ENCODE measurements around the gene EIF3L.

The EIF3L gene

DNA sequence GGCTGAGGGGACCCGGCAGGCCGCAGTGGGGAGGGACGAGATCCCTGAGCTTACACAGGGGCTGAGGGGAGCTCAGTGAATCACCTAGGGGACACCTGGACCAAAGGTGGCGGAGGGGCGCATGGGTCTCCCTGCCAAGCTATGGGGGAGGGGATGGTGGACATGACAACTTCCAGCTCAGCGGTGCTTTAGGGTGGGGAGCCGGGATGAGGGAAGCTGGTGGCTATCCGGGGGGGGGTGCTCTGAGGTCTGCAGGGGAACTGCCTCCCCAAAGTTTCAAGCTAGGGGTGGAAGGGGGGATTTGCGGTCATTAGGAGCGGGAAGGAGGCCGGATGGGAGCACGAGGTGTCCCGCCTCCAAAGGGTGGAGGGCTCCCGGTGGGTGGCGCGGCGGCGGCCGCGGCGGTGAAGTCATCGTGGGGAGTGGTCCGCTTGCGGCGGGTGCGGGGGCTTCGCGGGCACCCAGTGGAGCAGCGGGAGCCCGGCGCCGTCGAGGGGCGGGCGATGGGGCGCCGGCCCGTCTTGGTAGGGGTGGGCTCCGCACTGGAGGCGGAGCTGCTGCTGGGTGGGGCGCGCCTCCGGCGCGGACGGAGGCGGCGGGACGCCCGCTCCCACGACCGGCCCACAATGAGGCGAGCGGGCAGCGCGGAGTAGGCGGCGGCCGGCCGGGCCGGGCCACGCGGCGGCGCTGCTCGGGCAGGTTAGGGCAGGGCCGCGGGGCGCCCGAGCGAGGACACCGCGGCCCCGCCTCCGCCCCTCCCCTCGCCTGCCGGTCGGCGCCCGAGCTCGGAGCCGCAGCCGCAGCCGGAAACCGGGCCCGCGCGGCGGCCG, 56.5 kb downstream of the EIF3L start, which contains the start of gene MICALL1:
Gene MICALL1, plus strand, starts transcription at position 764 of the 830 bp plus-strand sequence. CDS start 126 bp downstream, outside the sequence.
- Histone ChIP-seq H3K27me3 (ENCODE audit: control insufficient read depth, insufficient read depth, low read length) (no peaks in the 10 kb centered on the region), H3K4me1 (ENCODE audit: control insufficient read depth, insufficient read depth, low read length) (peaks cover 22% of the 10 kb centered on the region), H3K36me3 (ENCODE audit: control insufficient read depth, insufficient read depth, low read length) (no peaks in the 10 kb centered on the region), H3K4me3 (ENCODE audit: low read length) (peak within 1 kb of the TSS; percentile 73), H3K27ac (ENCODE audit: low read depth, low read length) (peak within 1 kb of the TSS; percentile 90), H3K9ac (ENCODE audit: low read length) (peak within 1 kb of the TSS; percentile 78)

DNA sequence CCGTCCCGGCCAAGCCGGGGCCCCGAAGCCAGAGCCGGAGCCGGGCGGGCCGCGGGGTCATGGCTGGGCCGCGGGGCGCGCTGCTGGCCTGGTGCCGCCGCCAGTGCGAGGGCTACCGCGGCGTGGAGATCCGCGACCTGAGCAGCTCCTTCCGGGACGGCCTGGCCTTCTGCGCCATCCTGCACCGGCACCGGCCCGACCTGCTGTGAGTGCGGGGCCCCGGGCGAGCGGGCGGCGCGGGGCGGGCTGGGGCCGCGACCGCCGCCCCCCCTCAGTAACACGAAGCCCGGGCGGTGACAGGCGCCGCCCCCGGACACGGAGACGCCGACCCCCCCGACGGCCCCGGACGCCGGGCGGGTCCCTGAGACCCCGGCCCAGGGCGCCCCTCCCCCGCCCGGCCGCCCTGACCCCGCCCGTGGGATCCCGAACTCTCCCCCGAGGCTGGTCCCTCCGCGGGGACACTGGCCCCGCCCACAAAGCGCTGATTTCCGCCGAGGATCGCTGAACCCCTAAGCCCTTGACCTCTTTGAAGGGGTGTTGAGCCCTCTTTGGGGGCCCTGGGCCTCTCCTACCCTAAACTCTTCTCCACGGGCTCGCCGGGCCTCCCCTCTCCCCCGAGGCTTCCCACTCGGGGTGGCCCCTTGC, 57.3 kb downstream of the EIF3L start:
- H3K27me3 ChIP-seq (ENCODE audit: control insufficient read depth, insufficient read depth, low read length): no peaks in the 10 kb centered on the region
- H3K4me1 ChIP-seq (ENCODE audit: control insufficient read depth, insufficient read depth, low read length): peaks cover 27% of the 10 kb centered on the region
- H3K9ac ChIP-seq (ENCODE audit: low read length): peak overlapping the region; percentile 78
- H3K4me3 ChIP-seq (ENCODE audit: low read length): peak overlapping the region; percentile 73
- H3K27ac ChIP-seq (ENCODE audit: low read depth, low read length): peak overlapping the region; percentile 90
- no peaks in the 10 kb centered on the region for H3K36me3 ChIP-seq (ENCODE audit: control insufficient read depth, insufficient read depth, low read length)

DNA sequence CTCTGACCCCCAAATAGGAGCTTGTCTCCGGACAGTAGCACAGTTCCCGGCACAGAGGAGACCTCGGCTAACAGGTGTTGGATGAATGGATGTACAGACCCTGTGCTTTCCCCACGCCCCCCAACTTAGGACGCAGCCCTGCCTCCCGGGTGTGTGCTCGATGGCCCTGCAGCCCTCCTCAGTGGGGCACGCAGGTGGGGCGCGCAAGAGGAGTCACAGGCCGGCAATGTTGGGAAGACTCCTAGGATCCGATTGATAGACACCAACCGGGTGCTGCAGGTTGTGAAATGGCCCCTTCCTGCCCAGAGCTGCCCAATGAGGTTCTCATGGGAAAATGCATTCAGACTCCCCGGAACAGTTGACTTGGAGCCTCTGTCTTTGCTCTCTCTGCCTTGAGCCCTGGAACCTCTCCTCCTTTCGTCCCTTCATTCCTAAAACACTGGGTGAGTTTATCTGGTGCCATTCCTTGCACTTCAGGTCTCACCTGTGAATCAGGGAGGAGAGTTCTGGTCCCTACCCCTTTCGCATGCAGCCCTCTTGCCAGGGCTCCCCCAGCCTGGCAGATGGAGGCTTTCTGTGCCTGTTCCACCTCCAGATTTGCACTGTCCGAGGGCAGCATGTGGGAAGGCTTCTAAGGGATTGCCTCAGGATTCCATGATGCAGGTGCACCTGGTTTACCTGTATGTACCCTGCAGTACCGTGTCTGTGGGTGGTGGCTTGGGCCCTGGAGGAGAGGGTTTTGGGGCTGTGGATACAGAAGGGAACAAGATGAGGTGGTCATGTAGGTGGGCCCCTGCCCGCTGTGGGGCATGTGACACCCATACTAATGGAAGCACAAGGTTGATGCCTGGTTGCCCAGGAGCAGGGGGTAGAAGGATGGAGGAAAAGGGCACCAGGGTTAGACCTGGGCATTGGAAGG, 58.1 kb downstream of the EIF3L start:
- H3K4me3 ChIP-seq (ENCODE audit: low read length): peak overlapping the region; percentile 73
- peaks cover 3% of the 10 kb centered on the region for H3K36me3 ChIP-seq (ENCODE audit: control insufficient read depth, insufficient read depth, low read length)
- peak overlapping the region; percentile 78 for H3K9ac ChIP-seq (ENCODE audit: low read length)
- H3K27me3 ChIP-seq (ENCODE audit: control insufficient read depth, insufficient read depth, low read length): no peaks in the 10 kb centered on the region
- peaks cover 33% of the 10 kb centered on the region for H3K4me1 ChIP-seq (ENCODE audit: control insufficient read depth, insufficient read depth, low read length)
- H3K27ac ChIP-seq (ENCODE audit: low read depth, low read length): peak overlapping the region; percentile 90

DNA sequence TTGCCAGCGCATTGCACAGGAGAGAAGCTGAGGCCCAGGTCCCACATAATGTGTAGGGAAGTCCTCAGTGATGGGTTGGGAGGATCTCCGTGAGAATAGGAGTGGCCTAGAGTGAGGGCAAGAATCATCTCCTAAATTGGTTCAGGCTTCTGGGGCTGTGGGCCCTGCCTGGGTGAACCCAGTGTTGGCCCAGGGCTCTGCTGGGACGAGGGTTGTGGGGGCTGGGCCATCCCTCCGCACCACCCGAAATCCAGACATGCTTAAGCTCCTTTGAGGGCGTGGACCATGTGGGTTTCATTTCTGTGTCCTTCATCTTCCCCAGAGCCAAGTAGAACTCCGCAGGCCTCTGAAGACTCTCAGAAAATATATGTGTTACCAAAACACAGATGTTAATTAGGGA, 60.5 kb downstream of the EIF3L start:
- Histone ChIP-seq H3K4me1 (ENCODE audit: control insufficient read depth, insufficient read depth, low read length) (peaks cover 34% of the 10 kb centered on the region), H3K9ac (ENCODE audit: low read length) (no peak overlapping the region), H3K27ac (ENCODE audit: low read depth, low read length) (peak overlapping the region; percentile 90), H3K36me3 (ENCODE audit: control insufficient read depth, insufficient read depth, low read length) (peaks cover 12% of the 10 kb centered on the region), H3K4me3 (ENCODE audit: low read length) (no peak overlapping the region), H3K27me3 (ENCODE audit: control insufficient read depth, insufficient read depth, low read length) (no peaks in the 10 kb centered on the region)

DNA sequence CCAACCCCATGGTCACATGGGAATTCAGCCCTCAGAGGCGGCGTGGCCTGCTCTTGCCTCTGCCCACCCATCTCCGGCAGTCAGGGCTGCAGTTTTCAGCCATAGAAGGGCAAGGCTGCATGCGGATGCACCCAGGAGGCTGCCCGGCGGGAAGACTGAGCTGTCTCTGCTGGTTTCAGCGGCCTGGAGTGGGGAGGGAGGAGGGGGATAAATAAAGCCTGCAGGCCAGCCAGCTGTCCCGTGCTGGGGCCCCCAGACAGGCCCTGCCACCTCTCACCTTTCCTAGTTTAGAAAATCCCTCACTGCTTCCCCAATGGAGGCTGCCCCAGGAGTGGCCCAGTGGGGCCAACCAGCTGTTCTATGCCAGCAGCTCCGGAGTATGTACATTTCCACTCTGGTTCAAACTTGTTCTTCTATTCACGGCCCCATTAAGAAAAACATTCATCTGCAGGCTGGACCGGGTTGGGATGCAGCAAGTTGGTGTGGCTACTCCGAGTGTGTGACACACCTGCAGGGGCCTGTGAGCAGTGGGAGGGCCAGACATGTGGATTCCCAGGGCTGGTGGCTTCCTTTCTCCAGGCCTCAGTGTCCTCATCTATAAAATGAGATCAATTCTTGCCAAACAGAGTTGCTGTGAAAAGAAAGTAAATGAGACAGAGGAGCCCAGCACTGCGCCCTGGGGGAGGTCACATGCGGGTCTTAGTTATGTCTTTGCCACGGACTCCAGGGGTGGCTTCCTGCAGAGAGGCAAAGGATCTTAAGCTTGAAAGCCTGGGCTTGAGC, 61.9 kb downstream of the EIF3L start:
- Histone ChIP-seq H3K27me3 (ENCODE audit: control insufficient read depth, insufficient read depth, low read length) (no peaks in the 10 kb centered on the region), H3K4me1 (ENCODE audit: control insufficient read depth, insufficient read depth, low read length) (peaks cover 29% of the 10 kb centered on the region), H3K36me3 (ENCODE audit: control insufficient read depth, insufficient read depth, low read length) (peaks cover 12% of the 10 kb centered on the region), H3K9ac (ENCODE audit: low read length) (no peak overlapping the region), H3K4me3 (ENCODE audit: low read length) (no peak overlapping the region), H3K27ac (ENCODE audit: low read depth, low read length) (peak overlapping the region; percentile 90)

DNA sequence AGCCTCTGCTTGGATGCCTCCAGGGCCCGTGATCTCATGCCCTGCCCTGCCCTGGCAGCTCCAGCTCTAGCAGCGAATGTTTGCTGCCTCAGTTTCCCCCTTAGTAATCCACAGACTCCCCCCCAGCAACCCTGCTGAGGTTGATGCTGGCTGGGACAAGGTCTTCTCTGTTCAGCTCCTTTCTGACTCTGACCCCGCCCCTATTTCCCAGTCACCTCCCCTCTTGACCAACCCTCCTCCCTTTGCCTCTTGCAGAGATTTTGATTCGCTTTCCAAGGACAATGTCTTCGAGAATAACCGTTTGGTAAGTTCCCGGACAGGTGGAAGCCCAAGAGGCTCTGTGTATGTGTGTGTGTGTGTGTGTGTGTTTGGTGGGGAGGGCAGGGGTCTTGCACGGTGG, 62.5 kb downstream of the EIF3L start:
- peaks cover 29% of the 10 kb centered on the region for H3K4me1 ChIP-seq (ENCODE audit: control insufficient read depth, insufficient read depth, low read length)
- no peaks in the 10 kb centered on the region for H3K27me3 ChIP-seq (ENCODE audit: control insufficient read depth, insufficient read depth, low read length)
- peaks cover 18% of the 10 kb centered on the region for H3K36me3 ChIP-seq (ENCODE audit: control insufficient read depth, insufficient read depth, low read length)
- no peak overlapping the region for H3K4me3 ChIP-seq (ENCODE audit: low read length)
- H3K9ac ChIP-seq (ENCODE audit: low read length): no peak overlapping the region
- H3K27ac ChIP-seq (ENCODE audit: low read depth, low read length): peak overlapping the region; percentile 90

DNA sequence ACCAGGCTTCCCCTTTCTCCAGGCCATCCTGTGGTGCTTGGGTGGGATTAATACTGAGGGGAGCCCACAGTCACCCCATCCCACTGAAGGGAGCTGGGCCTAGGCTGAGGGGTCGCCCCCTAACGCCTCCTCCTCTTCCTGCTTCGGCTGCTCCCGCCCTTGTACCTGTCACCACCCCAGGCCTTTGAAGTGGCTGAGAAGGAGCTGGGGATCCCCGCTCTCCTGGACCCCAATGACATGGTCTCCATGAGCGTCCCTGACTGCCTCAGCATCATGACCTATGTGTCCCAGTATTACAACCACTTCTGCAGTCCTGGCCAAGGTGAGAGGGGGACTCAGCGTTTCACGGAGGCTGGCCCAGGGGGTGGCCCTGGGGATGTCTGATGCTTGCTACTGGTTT, 63.0 kb downstream of the EIF3L start:
- no peak overlapping the region for H3K4me3 ChIP-seq (ENCODE audit: low read length)
- H3K36me3 ChIP-seq (ENCODE audit: control insufficient read depth, insufficient read depth, low read length): peaks cover 18% of the 10 kb centered on the region
- peak overlapping the region; percentile 90 for H3K27ac ChIP-seq (ENCODE audit: low read depth, low read length)
- no peaks in the 10 kb centered on the region for H3K27me3 ChIP-seq (ENCODE audit: control insufficient read depth, insufficient read depth, low read length)
- H3K9ac ChIP-seq (ENCODE audit: low read length): no peak overlapping the region
- peaks cover 29% of the 10 kb centered on the region for H3K4me1 ChIP-seq (ENCODE audit: control insufficient read depth, insufficient read depth, low read length)

DNA sequence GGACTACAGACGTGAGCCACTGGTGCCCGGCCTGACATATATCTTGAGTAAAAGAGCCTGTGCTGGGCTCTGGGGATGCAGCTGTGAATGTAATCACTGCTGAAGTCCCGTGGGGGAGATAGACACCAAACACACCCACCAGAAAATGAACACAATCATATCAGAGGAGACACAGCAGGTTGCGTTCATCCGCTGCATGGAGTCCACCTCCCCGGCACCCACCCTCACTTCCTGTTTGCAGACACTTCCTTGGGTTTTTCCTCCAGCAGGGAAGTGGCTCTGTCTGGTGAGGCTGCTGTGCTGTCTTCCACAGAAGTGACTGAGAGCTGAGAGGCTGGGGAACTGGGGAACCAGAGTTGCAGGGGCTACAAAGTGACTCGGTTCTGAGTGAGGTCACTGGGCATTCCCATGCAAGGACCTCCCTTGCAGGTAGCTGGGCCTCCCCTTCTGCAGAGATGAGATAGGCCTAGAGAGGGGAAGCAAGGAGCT, 64.1 kb downstream of the EIF3L start:
- H3K4me3 ChIP-seq (ENCODE audit: low read length): no peak overlapping the region
- no peaks in the 10 kb centered on the region for H3K27me3 ChIP-seq (ENCODE audit: control insufficient read depth, insufficient read depth, low read length)
- H3K9ac ChIP-seq (ENCODE audit: low read length): no peak overlapping the region
- H3K4me1 ChIP-seq (ENCODE audit: control insufficient read depth, insufficient read depth, low read length): peaks cover 29% of the 10 kb centered on the region
- H3K36me3 ChIP-seq (ENCODE audit: control insufficient read depth, insufficient read depth, low read length): peaks cover 27% of the 10 kb centered on the region
- peak overlapping the region; percentile 1 for H3K27ac ChIP-seq (ENCODE audit: low read depth, low read length)

DNA sequence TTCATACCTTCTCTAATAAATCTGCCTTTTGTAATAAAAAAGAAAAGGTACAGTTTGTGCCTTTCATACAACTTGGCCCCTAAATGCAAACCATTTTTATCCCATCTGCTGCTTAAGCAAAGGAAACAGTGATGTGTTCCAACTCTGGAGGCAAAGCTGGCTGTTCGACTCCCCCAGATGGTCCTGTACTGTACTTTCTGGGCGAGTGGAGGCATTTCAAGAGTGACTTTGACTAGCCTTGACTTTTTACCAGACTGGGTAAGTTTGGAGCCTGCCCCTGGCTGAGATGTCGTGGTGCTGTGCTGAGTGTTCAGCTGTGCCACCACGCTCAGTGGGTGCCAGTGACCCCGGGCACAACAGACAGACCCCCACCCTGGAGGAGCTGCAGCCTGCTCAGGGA, 67.1 kb downstream of the EIF3L start:
- Histone ChIP-seq H3K27ac (ENCODE audit: low read depth, low read length) (peak overlapping the region; percentile 6), H3K36me3 (ENCODE audit: control insufficient read depth, insufficient read depth, low read length) (peaks cover 36% of the 10 kb centered on the region), H3K9ac (ENCODE audit: low read length) (no peak overlapping the region), H3K4me1 (ENCODE audit: control insufficient read depth, insufficient read depth, low read length) (peaks cover 9% of the 10 kb centered on the region), H3K4me3 (ENCODE audit: low read length) (no peak overlapping the region), H3K27me3 (ENCODE audit: control insufficient read depth, insufficient read depth, low read length) (no peaks in the 10 kb centered on the region)

DNA sequence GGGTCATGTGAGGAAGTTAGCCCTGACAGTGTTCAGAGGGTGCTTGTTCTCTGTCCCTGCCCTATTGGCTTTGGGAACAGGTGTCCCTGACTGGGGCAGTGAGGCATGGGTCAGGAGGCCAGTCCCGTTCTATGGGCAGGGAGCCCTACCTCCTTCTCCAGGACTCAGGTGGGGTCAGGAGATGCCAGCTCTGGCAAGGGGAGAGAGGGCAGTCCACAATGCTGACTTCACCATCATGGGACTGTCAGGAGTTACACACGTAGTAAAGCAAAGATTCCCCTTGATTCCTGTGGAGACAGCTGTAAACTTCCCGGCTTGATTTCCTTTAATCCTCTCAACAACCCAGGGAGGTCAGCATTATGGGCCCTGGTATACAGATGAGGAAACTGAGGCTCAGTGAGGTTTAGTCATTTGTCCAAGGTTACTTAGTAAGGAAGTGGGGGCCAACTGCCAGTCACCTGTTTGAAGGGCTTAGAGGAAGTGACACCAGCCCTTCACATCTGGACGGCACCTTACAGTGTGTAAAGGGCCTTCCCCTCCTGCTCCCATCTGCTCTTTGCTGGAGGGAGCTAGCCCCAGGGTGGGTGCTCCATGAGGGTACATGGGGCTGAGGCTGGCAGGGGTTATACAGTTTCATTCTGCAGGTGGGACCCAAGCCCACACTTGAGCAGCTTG, 68.8 kb downstream of the EIF3L start:
- Histone ChIP-seq H3K36me3 (ENCODE audit: control insufficient read depth, insufficient read depth, low read length) (peaks cover 32% of the 10 kb centered on the region), H3K4me3 (ENCODE audit: low read length) (no peak overlapping the region), H3K9ac (ENCODE audit: low read length) (no peak overlapping the region), H3K27ac (ENCODE audit: low read depth, low read length) (peak overlapping the region; percentile 16), H3K27me3 (ENCODE audit: control insufficient read depth, insufficient read depth, low read length) (no peaks in the 10 kb centered on the region), H3K4me1 (ENCODE audit: control insufficient read depth, insufficient read depth, low read length) (no peaks in the 10 kb centered on the region)

DNA sequence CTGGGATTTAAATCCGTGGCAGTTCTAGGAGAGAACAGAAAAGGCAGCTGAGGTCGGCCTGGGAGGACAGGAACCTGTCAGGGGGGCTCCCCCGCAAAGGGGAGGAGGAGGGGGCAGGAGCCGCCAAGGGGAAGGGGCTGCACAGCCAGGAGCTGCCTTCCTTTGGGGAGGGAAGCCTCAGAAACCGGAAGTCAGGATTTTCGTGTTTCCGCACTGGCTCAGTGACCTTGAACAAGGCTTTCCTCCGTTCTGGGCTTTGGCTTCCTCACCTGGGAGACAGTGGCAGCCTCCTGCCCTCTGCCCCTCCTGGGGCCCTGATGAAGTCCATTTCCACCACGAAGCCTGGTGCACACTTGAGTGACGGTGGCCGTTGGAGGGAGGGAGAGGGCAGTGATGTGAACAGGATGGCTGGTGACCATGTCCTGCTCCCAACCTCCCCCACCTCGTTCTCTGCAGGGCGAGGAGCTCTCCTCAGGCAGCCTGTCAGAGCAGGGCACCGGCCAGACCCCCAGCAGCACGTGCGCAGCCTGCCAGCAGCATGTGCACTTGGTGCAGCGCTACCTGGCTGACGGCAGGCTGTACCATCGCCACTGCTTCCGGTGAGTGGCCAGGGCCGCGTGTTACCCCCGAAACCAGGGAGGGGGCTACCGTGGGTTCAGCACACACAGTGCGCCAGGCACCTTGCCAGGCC, 69.5 kb downstream of the EIF3L start:
- Histone ChIP-seq H3K9ac (ENCODE audit: low read length) (no peak overlapping the region), H3K4me1 (ENCODE audit: control insufficient read depth, insufficient read depth, low read length) (no peaks in the 10 kb centered on the region), H3K27me3 (ENCODE audit: control insufficient read depth, insufficient read depth, low read length) (no peaks in the 10 kb centered on the region), H3K4me3 (ENCODE audit: low read length) (no peak overlapping the region), H3K27ac (ENCODE audit: low read depth, low read length) (no peak overlapping the region), H3K36me3 (ENCODE audit: control insufficient read depth, insufficient read depth, low read length) (peaks cover 31% of the 10 kb centered on the region)
